ENCODE data around the gene ABCD3. TPM values are rescaled to one million over a fixed set of nuclear protein-coding genes. Genes with fewer than 3 reads are reported as not detected.

ABCD3 gene
- total RNA-seq, 1 experiment from 2014 or later, result 48.8 TPM

GRCh38 chr1:94541246-94542087 lies 123.3 kb downstream of the ABCD3 start, which contains the start of gene F3:
TSS of gene F3 (minus strand) at chr1:94541759. CDS start at chr1:94541636, 123 bp downstream.
- no TSS peak for BruUV-seq (replicated peaks)
- peaks cover 2 to 37% of the 10 kb centered on the region in 2 experiments; a peak in 1 of 4 replicates for H3K36me3 ChIP-seq (ENCODE audit: control insufficient read depth in 1 of 2, insufficient read depth in 2 of 2, low read length in 2 of 2)
- CTCF ChIA-PET, result interaction anchor here (1.0 to 1.2 kb wide), 2 partner anchors 27 to 313 kb away, joined by 3 to 4 read pairs; no protein-coding TSS in a partner anchor
- peaks cover 51% of the 10 kb centered on the region for H3K79me2 ChIP-seq (ENCODE audit: insufficient read depth, low read length)
- peaks cover 13 to 59% of the 10 kb centered on the region in 2 experiments; a peak in 3 of 4 replicates for H3K4me1 ChIP-seq (ENCODE audit: control insufficient read depth in 1 of 2, insufficient read depth in 2 of 2, low read length in 2 of 2)
- H3K27me3 ChIP-seq (ENCODE audit: insufficient read depth, low read length), result no peaks in the 10 kb centered on the region
- DNase-seq (ENCODE audit: low read depth, low spot score) (peak; percentile 70), ATAC-seq (peak; percentile 87)
- H3K4me2 ChIP-seq (ENCODE audit: low read length), result peak within 1 kb of the TSS; percentile 95
- POLR2A ChIA-PET, result interaction anchor here (1.4 kb wide), 1 partner anchor 67 kb away, joined by 3 read pairs; no protein-coding TSS in a partner anchor
- H3K9ac ChIP-seq (ENCODE audit: low read length), result peak within 1 kb of the TSS; percentile 83
- peak within 1 kb of the TSS; percentile 76 for H3K4me3 ChIP-seq (replicated peaks in 1 of 2; ENCODE audit: low read depth in 1 of 2, low read length in 2 of 2)
- intact Hi-C loops (cut with micrococcal nuclease), result loop anchor here (5.0 kb wide), 2 partner anchors 56 to 261 kb away; no protein-coding TSS in a partner anchor
- H3K9me2 ChIP-seq (ENCODE audit: insufficient read depth), result no peaks in the 10 kb centered on the region
- no peaks in the 10 kb centered on the region for H3K9me3 ChIP-seq (ENCODE audit: control insufficient read depth in 1 of 2, insufficient read depth in 1 of 2, low read depth in 1 of 2, low read length in 2 of 2)
- no peaks in the 10 kb centered on the region for H4K20me1 ChIP-seq (ENCODE audit: insufficient read depth)
- RAD21 ChIA-PET (ENCODE audit: low non-redundant PET in 1 of 2, low total read pairs in 2 of 2, uncharacterized antibody in 2 of 2, unreplicated experiment in 2 of 2), result interaction anchor here (0.6 to 1.8 kb wide), 2 partner anchors 63 to 439 kb away, joined by 3 to 4 read pairs; no protein-coding TSS in a partner anchor
- H3K27ac ChIP-seq (ENCODE audit: low read depth, low read length), result peak within 1 kb of the TSS; percentile 84
- no peak within 1 kb of the TSS for H2AFZ ChIP-seq (ENCODE audit: low read depth, low read length, poor library complexity, severe bottlenecking)
- peak; percentile 78 for TF ChIP-seq POLR2A (IDR thresholded peaks at IDR 0.05; ENCODE audit: borderline replicate concordance, extremely low read depth, insufficient read depth, insufficient read length)
- no peak for TF ChIP-seq ZNF274 (IDR thresholded peaks at IDR 0.05; ENCODE audit: low read depth, low read length)
- no peak for TF ChIP-seq CBX3 (IDR thresholded peaks at IDR 0.05; ENCODE audit: low read depth)
- peak; percentile 50 for TF ChIP-seq SIN3A (IDR thresholded peaks at IDR 0.05; ENCODE audit: low read depth)
- no peak for TF ChIP-seq ELF1 (IDR thresholded peaks at IDR 0.05; ENCODE audit: borderline replicate concordance, low read depth)
- TF ChIP-seq ZFX (IDR thresholded peaks at IDR 0.05), result no peak
- no peak for TF ChIP-seq SRF (IDR thresholded peaks at IDR 0.05; ENCODE audit: low read depth)
- TF ChIP-seq RAD21 (IDR thresholded peaks at IDR 0.05; ENCODE audit: low read depth), result no peak; the same call in 1 of the 2 replicates
- TF ChIP-seq EGR1 (IDR thresholded peaks at IDR 0.05; ENCODE audit: low read depth), result peak; percentile 70
- peak; percentile 94 for TF ChIP-seq POLR2AphosphoS5 (IDR thresholded peaks at IDR 0.05; ENCODE audit: low read depth, low read length)
- TF ChIP-seq TCF7L2 (IDR thresholded peaks at IDR 0.05; ENCODE audit: borderline replicate concordance, extremely low read depth, insufficient read depth, insufficient read length), result peak; percentile 6
- no peak for TF ChIP-seq CEBPB (IDR thresholded peaks at IDR 0.05; ENCODE audit: low read depth)
- peak; percentile 95 for TF ChIP-seq FOSL1 (IDR thresholded peaks at IDR 0.05; ENCODE audit: low read depth)
- TF ChIP-seq, protein P1, sequence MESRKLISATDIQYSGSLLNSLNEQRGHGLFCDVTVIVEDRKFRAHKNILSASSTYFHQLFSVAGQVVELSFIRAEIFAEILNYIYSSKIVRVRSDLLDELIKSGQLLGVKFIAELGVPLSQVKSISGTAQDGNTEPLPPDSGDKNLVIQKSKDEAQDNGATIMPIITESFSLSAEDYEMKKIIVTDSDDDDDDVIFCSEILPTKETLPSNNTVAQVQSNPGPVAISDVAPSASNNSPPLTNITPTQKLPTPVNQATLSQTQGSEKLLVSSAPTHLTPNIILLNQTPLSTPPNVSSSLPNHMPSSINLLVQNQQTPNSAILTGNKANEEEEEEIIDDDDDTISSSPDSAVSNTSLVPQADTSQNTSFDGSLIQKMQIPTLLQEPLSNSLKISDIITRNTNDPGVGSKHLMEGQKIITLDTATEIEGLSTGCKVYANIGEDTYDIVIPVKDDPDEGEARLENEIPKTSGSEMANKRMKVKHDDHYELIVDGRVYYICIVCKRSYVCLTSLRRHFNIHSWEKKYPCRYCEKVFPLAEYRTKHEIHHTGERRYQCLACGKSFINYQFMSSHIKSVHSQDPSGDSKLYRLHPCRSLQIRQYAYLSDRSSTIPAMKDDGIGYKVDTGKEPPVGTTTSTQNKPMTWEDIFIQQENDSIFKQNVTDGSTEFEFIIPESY (IDR thresholded peaks at IDR 0.05; ENCODE audit: extremely low read depth, insufficient replicate concordance, low read length), result peak; percentile 46
- TF ChIP-seq JUND (IDR thresholded peaks at IDR 0.05), result peak; percentile 92
- TF ChIP-seq, protein P2, sequence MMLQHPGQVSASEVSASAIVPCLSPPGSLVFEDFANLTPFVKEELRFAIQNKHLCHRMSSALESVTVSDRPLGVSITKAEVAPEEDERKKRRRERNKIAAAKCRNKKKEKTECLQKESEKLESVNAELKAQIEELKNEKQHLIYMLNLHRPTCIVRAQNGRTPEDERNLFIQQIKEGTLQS (IDR thresholded peaks at IDR 0.05), result no peak
- TF ChIP-seq, protein P3, sequence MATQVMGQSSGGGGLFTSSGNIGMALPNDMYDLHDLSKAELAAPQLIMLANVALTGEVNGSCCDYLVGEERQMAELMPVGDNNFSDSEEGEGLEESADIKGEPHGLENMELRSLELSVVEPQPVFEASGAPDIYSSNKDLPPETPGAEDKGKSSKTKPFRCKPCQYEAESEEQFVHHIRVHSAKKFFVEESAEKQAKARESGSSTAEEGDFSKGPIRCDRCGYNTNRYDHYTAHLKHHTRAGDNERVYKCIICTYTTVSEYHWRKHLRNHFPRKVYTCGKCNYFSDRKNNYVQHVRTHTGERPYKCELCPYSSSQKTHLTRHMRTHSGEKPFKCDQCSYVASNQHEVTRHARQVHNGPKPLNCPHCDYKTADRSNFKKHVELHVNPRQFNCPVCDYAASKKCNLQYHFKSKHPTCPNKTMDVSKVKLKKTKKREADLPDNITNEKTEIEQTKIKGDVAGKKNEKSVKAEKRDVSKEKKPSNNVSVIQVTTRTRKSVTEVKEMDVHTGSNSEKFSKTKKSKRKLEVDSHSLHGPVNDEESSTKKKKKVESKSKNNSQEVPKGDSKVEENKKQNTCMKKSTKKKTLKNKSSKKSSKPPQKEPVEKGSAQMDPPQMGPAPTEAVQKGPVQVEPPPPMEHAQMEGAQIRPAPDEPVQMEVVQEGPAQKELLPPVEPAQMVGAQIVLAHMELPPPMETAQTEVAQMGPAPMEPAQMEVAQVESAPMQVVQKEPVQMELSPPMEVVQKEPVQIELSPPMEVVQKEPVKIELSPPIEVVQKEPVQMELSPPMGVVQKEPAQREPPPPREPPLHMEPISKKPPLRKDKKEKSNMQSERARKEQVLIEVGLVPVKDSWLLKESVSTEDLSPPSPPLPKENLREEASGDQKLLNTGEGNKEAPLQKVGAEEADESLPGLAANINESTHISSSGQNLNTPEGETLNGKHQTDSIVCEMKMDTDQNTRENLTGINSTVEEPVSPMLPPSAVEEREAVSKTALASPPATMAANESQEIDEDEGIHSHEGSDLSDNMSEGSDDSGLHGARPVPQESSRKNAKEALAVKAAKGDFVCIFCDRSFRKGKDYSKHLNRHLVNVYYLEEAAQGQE (IDR thresholded peaks at IDR 0.05; ENCODE audit: low read depth), result no peak
- no peak for TF ChIP-seq EZH2phosphoT487 (IDR thresholded peaks at IDR 0.05; ENCODE audit: borderline replicate concordance)
- TF ChIP-seq MAX (IDR thresholded peaks at IDR 0.05), result peak; percentile 11; the same call in 1 of the 2 replicates
- no peak for TF ChIP-seq EZH2 (IDR thresholded peaks at IDR 0.05)
- TF ChIP-seq YY1 (IDR thresholded peaks at IDR 0.05; ENCODE audit: extremely low read depth, insufficient replicate concordance, low read depth, low read length), result peak; percentile 8
